HCT116 (cell line): Measurements from ENCODE around the gene TFF2. TPM values are rescaled to one million over a fixed set of nuclear protein-coding genes. Genes with fewer than 3 reads are reported as not detected.

ENCODE experiments used
- ATAC-seq: fragments of 200-7000 bp; cut with Tn5 transposase; 2 replicates; pipeline ENCODE4 v1.9.1; 2020; ENCODE audit warnings: mild to moderate bottlenecking, moderate library complexity
- BruUV-seq: library from RNA; stranded (reverse); fragments of 400-500 nt; replicated peaks from 2 replicates; lab custom pipeline; 2021; lab: Mats Ljungman, UMichigan
- CTCF ChIA-PET: fragments of 300-600 bp; sonication (Branson Sonifier 250); formaldehyde crosslinking; loops from one replicate; lab custom pipeline; 2021; ENCODE audit warnings: antibody characterized with exemption; lab: Charles Lee
- POLR2A ChIA-PET: fragments of 300-600, 350-600 bp; sonication (Branson Sonifier 250); formaldehyde crosslinking; loops from one replicate; lab custom pipeline; 2021; ENCODE audit warnings: antibody characterized with exemption; lab: Charles Lee
- RAD21 ChIA-PET, 2 experiments: fragments of 300-600 bp; sonication (Branson Sonifier 250); formaldehyde crosslinking; loops; one replicate each; lab custom pipeline; 2023; ENCODE audit warnings: low total read pairs in 2 of 2; ENCODE audit not compliant: uncharacterized antibody in 2 of 2, unreplicated experiment in 2 of 2, low non-redundant PET in 1 of 2; lab: Charles Lee
- DNase-seq: peaks from one replicate; pipeline ENCODE4 v3.0.0-alpha.2; 2010; ENCODE audit warnings: low read depth, low spot score
- H2AFZ ChIP-seq: fragments of 200-600 bp; shearing (Covaris generic), sonication (generic); 2 replicates; pipeline ENCODE4 v1.6.1; 2017; ENCODE audit warnings: low read depth, mixed run types, mixed read lengths, antibody characterized with exemption, low read length; ENCODE audit not compliant: poor library complexity, severe bottlenecking
- H3K27ac ChIP-seq: 2 replicates; pipeline ENCODE4 v1.5.1; 2012; ENCODE audit warnings: low read depth, low read length
- H3K27me3 ChIP-seq: fragments of 200-600 bp; sonication (generic); 2 replicates; pipeline ENCODE4 v1.6.1; 2016; ENCODE audit warnings: mixed run types, low read length, mixed read lengths; ENCODE audit not compliant: insufficient read depth
- H3K36me3 ChIP-seq, 2 experiments: fragments of 200-500 bp in 1 of 2; fragments of 200-600 bp in 1 of 2; sonication (Bioruptor generic) in 1 of 2; sonication (generic) in 1 of 2; 2 replicates each; pipeline versions ENCODE4 v1.5.1 to v1.6.1; 2014 to 2016; ENCODE audit warnings: low read length in 2 of 2, inconsistent platforms in 1 of 2, mixed read lengths in 1 of 2, mixed run types in 1 of 2; ENCODE audit not compliant: insufficient read depth in 2 of 2, control insufficient read depth in 1 of 2
- H3K4me1 ChIP-seq, 2 experiments: fragments of 200-600 bp in 1 of 2; sonication (generic) in 1 of 2; 2 replicates each; pipeline versions ENCODE4 v1.5.1 to v1.6.1; 2012 to 2017; ENCODE audit warnings: low read length in 2 of 2, inconsistent platforms in 1 of 2, mild to moderate bottlenecking in 1 of 2, mixed read lengths in 1 of 2, mixed run types in 1 of 2, moderate library complexity in 1 of 2; ENCODE audit not compliant: insufficient read depth in 2 of 2, control insufficient read depth in 1 of 2
- H3K4me2 ChIP-seq: fragments of 200-600 bp; sonication (generic); 2 replicates; pipeline ENCODE4 v1.6.1; 2017; ENCODE audit warnings: mixed run types, low read length, mixed read lengths
- H3K4me3 ChIP-seq, 2 experiments: fragments of 200-600 bp in 1 of 2; sonication (generic) in 1 of 2; replicated peaks in 1 of 2; 2 replicates each; pipeline ENCODE4 v1.5.1; 2011 to 2016; ENCODE audit warnings: low read length in 2 of 2, control low read depth in 1 of 2, low read depth in 1 of 2, mild to moderate bottlenecking in 1 of 2, mixed read lengths in 1 of 2, mixed run types in 1 of 2
- H3K79me2 ChIP-seq: fragments of 200-600 bp; sonication (generic); 2 replicates; pipeline ENCODE4 v1.6.1; 2017; ENCODE audit warnings: mild to moderate bottlenecking, mixed run types, low read length, moderate library complexity, mixed read lengths; ENCODE audit not compliant: insufficient read depth
- H3K9ac ChIP-seq: fragments of 200-600 bp; sonication (generic); 2 replicates; pipeline ENCODE4 v1.6.1; 2016; ENCODE audit warnings: low read length, mixed read lengths
- H3K9me2 ChIP-seq: fragments of 200-600 bp; sonication (generic), shearing (Covaris generic); 2 replicates; pipeline ENCODE4 v1.6.1; 2017; ENCODE audit warnings: mixed run types, mild to moderate bottlenecking, moderate library complexity; ENCODE audit not compliant: insufficient read depth
- H3K9me3 ChIP-seq, 2 experiments: fragments of 200-500 bp in 1 of 2; fragments of 200-600 bp in 1 of 2; sonication (Bioruptor generic) in 1 of 2; sonication (generic) in 1 of 2; 2 replicates each; pipeline ENCODE4 v1.6.1; 2014 to 2017; ENCODE audit warnings: low read length in 2 of 2, mixed read lengths in 2 of 2, inconsistent platforms in 1 of 2, low read depth in 1 of 2, mild to moderate bottlenecking in 1 of 2, mixed run types in 1 of 2, moderate library complexity in 1 of 2; ENCODE audit not compliant: control insufficient read depth in 1 of 2, insufficient read depth in 1 of 2
- H4K20me1 ChIP-seq: fragments of 200-600 bp; sonication (generic), shearing (Covaris generic); 2 replicates; pipeline ENCODE4 v1.6.1; 2017; ENCODE audit warnings: mixed run types, mild to moderate bottlenecking, moderate library complexity; ENCODE audit not compliant: insufficient read depth
- CBX3 ChIP-seq: IDR thresholded peaks from 2 replicates; pipeline ENCODE4 v1.6.1; 2012; ENCODE audit warnings: low read depth
- CTCF ChIP-seq, 3 experiments: fragments of 200-600 bp in 1 of 3; sonication (generic) in 1 of 3; IDR thresholded peaks in 2 of 3; conservative IDR thresholded peaks in 1 of 3; 2 replicates each; pipeline ENCODE4 v1.5.1; 2012 to 2017; ENCODE audit warnings: low read depth in 2 of 3, low read length in 2 of 3, antibody characterized with exemption in 1 of 3, borderline replicate concordance in 1 of 3, control low read depth in 1 of 3, mild to moderate bottlenecking in 1 of 3, mixed read lengths in 1 of 3, mixed run types in 1 of 3, moderate library complexity in 1 of 3; ENCODE audit not compliant: insufficient read depth in 1 of 3
- ELF1 ChIP-seq: IDR thresholded peaks from 2 replicates; pipeline ENCODE4 v1.6.1; 2012; ENCODE audit warnings: low read depth, borderline replicate concordance
- EZH2 ChIP-seq: fragments of 200-600 bp; sonication (generic); IDR thresholded peaks from 2 replicates; pipeline ENCODE4 v1.6.1; 2017; ENCODE audit warnings: antibody characterized with exemption, mixed run types
- EZH2phosphoT487 ChIP-seq: fragments of 200-600 bp; IDR thresholded peaks from 2 replicates; pipeline ENCODE4 v1.6.1; 2018; ENCODE audit warnings: antibody characterized with exemption, borderline replicate concordance
- FOSL1 ChIP-seq: IDR thresholded peaks from 2 replicates; pipeline ENCODE4 v1.6.1; 2012; ENCODE audit warnings: low read depth
- POLR2A ChIP-seq: IDR thresholded peaks from 2 replicates; pipeline ENCODE4 v1.7.0; 2011; ENCODE audit warnings: borderline replicate concordance; ENCODE audit not compliant: insufficient read depth, insufficient read length; ENCODE audit errors: extremely low read depth
- POLR2AphosphoS5 ChIP-seq: IDR thresholded peaks from 2 replicates; pipeline ENCODE4 v1.6.1; 2011; ENCODE audit warnings: mild to moderate bottlenecking, low read depth, low read length, moderate library complexity
- RAD21 ChIP-seq: IDR thresholded peaks from 2 replicates; pipeline ENCODE4 v1.6.1; 2012; ENCODE audit warnings: low read depth, mild to moderate bottlenecking
- YY1 ChIP-seq: IDR thresholded peaks from 2 replicates; pipeline ENCODE4 v1.6.1; 2011; ENCODE audit warnings: low read length, low read depth, moderate library complexity, mild to moderate bottlenecking; ENCODE audit not compliant: insufficient replicate concordance; ENCODE audit errors: extremely low read depth
- ZBTB33 ChIP-seq: IDR thresholded peaks from 2 replicates; pipeline ENCODE4 v1.6.1; 2011; ENCODE audit warnings: mild to moderate bottlenecking, low read length, moderate library complexity; ENCODE audit not compliant: insufficient replicate concordance; ENCODE audit errors: extremely low read depth
- ZFX ChIP-seq: fragments of 450-650 bp; IDR thresholded peaks from 2 replicates; pipeline ENCODE4 v1.6.1; 2017
- ZNF274 ChIP-seq: fragments of 200-500 bp; sonication (Bioruptor generic); IDR thresholded peaks from 2 replicates; pipeline ENCODE4 v1.6.1; 2014; ENCODE audit warnings: mild to moderate bottlenecking, low read depth, low read length, inconsistent platforms
- intact Hi-C: fragments of 100-400 bp; cut with micrococcal nuclease; formaldehyde crosslinking; loops from 2 replicates; pipeline ENCODE4 v1.10.0; 2022
- total RNA-seq: library from RNA; stranded (reverse); gene quantifications from one replicate; pipeline ENCODE4 v1.2.1, GENCODE V29; 2021; ENCODE audit not compliant: unreplicated experiment

The TFF2 gene
- total RNA-seq, 1 experiment from 2014 or later = not detected

- DNase-seq (no peak), ATAC-seq (no peak)
- Histone ChIP-seq H3K79me2 (no peaks in the 10 kb centered on the region), H4K20me1 (no peaks in the 10 kb centered on the region), H3K27me3 (0 out of 2 replicates have a peak, but pooled peaks cover 3% of the 10 kb centered on the region), H3K9ac (no peak overlapping the region), H3K27ac (no peak overlapping the region), H3K36me3 (no peaks in the 10 kb centered on the region), H2AFZ (no peak overlapping the region), H3K9me3 (no peaks in the 10 kb centered on the region), H3K4me3 (no peak overlapping the region), H3K9me2 (no peaks in the 10 kb centered on the region), H3K4me2 (no peak overlapping the region), H3K4me1 (no peaks in the 10 kb centered on the region)
- intact Hi-C loops = no loop called here
- no TSS peak for BruUV-seq
- ChIA-PET RAD21 (no interaction called here), POLR2A (no interaction called here), CTCF (no interaction called here)
- TF ChIP-seq EZH2 (no peak), ZBTB33 (no peak), RAD21 (no peak), POLR2AphosphoS5 (no peak), POLR2A (no peak), EZH2phosphoT487 (no peak), FOSL1 (no peak), ZNF274 (no peak), YY1 (no peak), ZFX (no peak), CBX3 (no peak), CTCF (IDR thresholded peaks at IDR 0.05 in 2 of 3, conservative IDR thresholded peaks at IDR 0.05 in 1 of 3; ENCODE audit: borderline replicate concordance in 1 of 3, insufficient read depth in 1 of 3, low read depth in 2 of 3, low read length in 2 of 3) (no peak), ELF1 (no peak)
Measured at GRCh38 chr21:42370894-42371654, 20.3 kb upstream of the TFF2 start.
